DMS153 (cell line): ENCODE measurements around the gene CSNK1G2.

ENCODE experiments used
- DNase-seq: peaks from one replicate; lab custom pipeline; 2025; lab: John Stamatoyannopoulos, UW

The CSNK1G2 gene

DNA sequence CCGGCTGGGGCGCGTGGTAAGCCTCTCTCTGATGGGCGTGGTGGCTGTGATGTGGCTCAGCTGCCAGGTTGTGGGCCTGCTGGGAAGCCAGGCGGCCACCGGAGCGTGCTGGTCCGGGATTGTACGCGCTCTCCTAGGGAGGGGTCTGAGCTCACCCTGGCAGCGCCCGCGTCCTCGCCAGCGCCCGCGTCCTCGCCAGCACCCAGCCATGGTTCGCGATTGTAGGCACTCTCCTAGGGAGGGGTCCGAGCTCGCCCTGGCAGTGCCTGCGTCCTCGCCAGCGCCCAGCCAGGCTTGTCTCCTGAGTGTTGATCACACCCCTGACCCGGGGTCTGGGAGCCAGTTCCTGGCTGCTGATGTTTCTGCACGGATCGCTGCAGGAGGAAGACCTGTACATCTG, 22.0 kb upstream of the CSNK1G2 start:
- DNase-seq, result no peak

DNA sequence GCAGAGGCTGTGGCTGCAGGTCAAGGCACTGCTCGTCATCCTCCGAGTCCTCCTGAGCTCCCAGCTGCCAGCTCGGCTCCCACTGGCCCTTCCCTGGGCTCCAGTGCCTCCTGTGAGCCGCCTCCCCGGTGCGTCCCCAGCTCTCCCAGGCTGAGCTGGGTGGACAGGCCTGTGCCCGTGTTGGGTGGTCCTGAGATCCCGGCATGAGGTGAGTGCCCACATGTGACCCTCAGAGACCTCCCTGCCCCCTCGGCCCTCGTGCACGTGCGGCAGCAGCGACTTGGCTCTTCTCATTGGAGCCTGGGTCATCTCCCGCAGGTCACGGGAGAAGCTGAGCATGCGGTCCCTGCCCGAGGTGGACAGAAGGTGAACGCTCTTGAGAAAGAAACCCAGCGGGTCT, 20.3 kb upstream of the CSNK1G2 start:
- DNase-seq, result no peak

DNA sequence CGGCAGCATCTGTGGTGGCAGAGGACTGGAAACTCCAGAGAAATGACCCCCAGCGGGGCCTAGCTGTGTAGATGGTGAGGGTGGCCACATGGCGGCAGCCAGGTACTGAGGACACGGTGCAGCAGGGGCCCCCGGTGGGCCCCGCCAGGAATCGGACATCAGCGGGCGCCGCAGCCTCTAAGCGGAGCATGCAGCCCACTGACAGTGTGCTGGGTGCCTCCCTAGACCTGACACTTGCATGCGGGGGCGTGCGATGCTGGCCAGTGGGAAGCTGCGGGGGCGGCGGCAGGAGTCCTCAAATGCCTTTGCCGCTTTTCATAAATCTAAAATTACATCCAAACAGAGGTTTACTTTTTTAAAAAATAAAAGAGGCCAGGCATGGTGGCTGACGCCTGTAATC, 19.6 kb upstream of the CSNK1G2 start:
- DNase-seq, result no peak

DNA sequence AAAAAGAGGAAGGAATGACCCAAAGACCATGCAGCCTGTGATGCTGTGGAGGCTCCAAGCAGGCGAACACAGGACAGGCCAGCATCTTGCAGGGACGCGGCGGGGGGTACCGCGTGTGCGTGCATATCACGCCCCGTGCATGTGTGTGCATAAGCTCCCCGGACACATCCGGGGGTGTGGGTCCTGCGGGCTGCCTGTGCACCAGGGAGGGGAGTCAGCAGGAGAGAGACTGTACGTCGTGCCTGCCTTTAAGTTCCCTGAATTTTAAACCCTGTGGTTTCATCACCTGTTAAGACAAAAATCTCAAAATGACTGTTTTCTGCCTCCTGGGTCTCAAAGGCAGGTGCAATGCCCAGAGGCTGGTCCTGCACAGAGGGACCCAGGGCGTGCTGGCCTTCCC, 19.1 kb upstream of the CSNK1G2 start:
- DNase-seq, result no peak

DNA sequence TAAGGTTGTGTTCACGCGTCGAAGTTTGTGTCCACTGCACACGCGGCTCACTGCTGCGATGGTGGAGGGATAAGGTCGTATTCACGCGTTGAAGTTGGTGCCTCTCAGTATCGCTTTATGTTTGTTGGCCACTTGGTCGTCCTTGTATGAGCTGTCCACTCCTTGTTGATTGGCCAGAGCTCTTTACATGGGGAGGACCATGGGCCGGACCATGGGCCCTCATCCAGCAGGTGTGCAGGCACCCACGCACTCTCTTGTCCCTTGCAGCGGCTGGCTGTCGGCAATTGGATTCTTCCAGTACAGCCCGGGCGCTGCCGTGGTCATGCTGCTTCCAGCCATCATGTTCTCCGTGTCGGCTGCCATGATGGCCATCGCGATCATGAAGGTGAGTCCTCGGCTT, 18.2 kb upstream of the CSNK1G2 start:
- DNase-seq, result no peak

DNA sequence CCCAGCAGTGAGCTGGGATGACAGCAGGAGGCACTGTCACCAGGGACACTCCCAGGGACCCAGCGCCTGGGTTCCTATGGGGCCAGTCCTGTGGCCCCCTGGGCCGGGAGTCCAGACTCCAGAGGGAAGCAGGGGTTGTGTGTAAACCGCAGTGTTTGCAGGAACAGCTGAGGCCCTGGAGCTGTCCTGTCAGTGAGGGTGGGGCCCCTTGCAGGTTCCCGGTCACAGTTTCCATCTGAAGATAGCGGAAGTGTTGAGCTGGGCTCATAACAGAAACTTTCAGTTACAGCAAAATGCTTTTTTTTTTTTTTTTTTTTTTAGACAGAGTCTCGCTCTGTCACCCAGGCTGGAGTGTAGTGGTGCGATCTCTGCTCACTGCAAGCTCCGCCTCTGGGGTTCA, 17.7 kb upstream of the CSNK1G2 start:
- DNase-seq, result no peak

DNA sequence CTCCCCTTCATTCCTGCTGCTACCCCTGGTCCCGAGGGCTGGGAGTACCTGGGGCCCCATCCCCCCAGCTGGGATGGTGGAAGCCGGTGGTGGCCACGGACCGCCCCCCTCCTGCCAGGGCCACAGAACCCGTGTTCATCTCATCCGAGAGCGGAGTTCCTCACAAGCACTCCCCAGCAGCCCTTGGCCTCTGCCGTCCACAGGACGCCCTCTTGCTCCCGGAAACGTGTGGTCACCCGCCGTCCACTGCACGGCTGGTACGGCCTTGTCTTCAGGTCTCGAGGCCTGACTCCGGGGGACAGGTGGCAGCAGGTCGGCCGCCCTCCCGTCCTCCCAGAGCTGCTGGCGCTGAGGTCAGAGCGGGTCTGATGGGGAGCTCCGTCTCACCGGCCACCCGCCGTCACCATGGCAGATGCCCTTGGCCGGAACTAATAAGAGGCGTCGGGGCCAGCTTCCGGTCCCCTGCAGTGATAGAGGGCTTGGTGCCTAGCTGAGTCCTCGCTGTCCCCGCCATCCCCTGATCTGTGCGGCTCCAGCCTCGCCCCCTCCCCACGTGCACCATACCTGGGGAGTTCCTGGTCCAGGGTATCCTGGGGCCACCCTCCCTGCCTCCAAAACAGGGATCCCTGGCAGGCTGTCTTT, 16.5 kb upstream of the CSNK1G2 start:
- no peak for DNase-seq

DNA sequence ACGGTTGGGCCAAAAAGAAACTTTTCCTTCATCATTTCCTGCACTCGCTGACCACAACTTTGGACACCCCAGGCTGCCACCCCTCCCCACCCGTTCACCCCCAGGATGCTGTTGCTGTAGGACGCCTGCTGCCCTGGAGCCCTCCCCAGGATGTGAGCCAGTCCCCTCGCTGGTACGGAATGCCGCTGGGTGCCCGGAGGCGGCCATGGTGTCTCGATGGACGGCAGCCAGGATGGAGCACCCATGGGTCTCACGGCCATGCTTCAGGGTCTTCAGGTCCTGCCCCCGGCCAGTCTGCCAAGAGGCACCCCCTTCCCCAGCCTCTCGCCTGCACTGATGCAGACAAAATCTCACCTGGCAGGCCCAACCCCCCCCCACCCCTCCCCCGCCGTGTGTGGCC, 15.4 kb upstream of the CSNK1G2 start:
- no peak for DNase-seq

DNA sequence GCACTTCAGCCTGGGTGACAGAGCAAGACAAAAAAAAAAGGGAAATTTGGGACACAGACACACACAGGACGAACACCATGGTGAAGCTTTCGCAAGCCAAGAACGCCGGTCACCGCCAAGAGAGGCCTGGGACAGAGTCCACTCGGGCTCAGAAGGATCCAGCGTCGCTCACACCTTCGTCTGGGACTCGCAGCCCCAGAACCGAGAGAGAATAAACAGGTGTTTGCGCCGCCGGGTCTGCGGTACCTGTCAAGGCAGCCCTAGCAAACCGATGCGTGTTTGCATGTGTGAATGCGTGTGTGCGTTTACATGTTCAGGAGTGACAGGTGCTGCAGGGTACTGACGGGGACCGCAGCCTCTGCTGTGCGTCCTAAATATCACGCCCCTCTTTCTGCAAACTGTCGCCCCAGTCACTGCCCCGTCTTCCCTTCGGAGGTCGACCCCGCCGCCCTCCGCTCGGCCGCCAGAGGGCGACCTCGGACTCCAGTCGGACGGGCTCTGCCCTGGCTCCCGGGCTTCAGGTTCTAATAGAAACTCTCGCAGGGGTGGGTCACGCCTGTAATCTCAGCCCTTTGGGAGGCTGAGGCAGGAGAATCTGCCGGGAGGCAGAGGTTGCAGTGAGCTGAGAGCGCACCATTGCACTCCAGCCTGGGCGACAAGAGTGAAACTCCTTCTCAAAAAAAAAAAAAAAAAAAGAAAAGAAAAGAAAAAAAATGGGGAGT, 11.8 kb upstream of the CSNK1G2 start:
- no peak for DNase-seq

DNA sequence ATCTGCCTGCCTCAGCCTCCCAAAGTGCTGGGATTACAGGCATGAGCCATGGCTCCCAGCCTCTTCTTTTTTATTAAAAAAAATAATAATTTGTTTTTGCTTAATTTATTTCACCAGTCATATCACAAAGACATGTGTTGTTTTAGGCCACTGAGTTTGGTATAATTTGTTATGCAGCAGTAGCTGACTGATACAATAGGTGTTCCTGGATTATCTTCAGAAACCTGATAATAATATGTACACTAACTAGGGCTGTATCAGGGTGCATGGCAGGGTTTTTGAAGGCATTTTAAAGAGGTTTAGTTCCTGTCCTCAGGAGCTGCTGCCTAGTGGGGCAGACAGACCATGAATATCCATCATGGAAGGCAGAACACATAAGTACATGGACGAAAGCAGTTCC, 9.5 kb upstream of the CSNK1G2 start:
- DNase-seq, result no peak

DNA sequence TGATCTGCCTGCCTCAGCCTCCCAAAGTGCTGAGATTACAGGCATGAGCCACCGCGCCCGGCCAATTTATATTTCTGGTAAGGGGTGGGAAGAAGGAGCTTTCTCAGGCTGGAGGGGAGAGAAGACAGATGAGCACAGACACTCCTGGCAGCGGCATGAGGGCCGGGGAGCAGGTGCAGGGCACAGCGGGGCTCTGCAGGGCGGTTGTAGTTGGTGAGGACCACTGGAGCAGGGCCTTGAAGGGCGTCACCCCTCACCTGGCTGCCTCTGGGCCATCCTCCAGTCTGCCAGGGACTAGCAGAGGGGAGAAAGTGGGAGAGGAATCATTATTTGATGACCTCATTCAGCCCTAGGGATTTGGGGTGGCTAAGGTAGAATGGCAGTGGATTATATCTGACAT, 8.6 kb upstream of the CSNK1G2 start:
- DNase-seq, result no peak

DNA sequence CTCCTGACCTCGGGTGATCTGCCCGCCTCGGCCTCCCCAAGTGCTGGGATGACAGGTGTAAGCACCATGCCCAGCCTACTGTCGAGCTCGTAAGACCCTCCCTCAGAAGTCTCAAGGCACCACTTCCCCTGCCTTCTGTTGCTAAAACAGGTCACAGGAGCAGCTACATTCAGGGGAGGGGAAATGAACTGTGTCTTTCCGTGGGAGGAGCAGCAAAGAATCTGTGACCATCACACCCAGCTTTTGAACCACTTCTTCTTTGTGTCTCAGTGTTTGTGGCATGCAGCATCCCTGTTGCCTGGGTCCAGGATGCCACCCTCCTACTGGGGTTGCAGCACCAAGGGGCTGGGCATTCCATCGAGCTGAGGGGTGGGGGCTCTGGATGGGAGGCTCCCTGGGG, 7.7 kb upstream of the CSNK1G2 start:
- DNase-seq, result no peak

DNA sequence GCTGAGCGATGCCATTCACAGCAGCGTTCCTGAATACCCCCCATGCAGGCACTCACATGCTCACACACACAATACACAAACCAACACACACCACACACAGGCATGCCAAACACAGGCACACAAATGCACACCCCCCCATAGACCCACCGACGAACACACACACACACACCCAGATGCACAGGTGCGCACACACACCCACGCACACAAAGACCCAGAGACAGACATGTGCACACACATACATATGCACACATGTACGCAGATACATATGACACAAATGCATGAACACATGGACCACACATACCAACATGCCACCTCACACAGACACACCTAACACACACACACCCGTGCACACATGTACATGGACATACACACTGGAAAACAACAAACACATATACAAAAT, 7.0 kb upstream of the CSNK1G2 start:
- no peak for DNase-seq

DNA sequence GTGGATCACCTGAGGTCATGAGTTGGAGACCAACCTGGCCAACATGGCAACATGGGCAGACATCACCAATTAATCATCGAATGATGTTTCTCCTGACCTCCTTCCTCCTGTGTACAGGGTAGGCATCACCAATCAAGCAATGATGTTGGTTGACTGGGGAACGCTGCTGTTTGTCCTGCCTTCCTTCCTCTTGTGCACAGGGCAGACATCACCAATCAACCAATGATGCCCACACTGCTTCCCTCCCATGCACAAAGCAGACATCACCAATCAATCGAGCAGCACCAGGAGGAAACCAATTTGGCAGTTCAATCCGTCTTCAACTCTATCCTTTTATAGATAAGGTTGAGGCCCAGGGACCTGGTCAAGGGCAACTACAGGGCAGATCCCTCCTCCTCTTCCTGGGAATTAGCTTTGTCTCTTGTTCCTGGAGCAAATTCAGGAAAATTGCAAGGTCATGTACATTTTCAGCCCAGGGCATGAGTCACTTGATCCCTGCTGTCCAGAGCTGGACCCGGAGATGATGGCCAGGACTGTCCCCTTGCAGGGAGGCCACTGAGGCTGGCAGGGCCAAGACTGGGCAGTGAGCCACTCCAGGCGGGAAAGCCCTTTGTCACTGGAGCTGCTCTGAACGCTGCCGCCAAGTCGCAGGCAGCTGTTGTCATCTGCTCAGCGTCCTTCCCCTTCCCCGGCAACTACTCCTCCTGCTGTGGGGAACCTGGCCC, 5.3 kb upstream of the CSNK1G2 start:
- DNase-seq, result no peak

DNA sequence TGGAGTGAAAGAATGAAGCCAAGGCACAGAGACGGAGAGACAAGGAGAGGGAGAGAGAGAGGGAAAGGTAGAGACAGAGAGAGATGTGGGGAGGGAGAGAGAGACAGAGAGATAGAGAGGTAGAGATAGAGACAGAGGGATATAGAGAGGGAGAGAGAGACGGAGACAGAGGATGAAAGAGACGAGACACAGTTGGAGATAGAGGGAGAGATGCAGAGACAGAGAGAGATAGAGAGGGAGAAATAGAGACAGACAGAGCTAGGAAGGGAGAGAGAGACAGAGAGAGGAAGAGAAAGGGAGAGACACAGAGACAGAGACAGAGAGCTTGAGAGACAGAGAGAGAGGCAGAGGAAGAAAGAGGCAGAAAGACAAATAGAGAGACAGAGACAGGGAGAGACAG, 4.5 kb upstream of the CSNK1G2 start:
- no peak for DNase-seq

DNA sequence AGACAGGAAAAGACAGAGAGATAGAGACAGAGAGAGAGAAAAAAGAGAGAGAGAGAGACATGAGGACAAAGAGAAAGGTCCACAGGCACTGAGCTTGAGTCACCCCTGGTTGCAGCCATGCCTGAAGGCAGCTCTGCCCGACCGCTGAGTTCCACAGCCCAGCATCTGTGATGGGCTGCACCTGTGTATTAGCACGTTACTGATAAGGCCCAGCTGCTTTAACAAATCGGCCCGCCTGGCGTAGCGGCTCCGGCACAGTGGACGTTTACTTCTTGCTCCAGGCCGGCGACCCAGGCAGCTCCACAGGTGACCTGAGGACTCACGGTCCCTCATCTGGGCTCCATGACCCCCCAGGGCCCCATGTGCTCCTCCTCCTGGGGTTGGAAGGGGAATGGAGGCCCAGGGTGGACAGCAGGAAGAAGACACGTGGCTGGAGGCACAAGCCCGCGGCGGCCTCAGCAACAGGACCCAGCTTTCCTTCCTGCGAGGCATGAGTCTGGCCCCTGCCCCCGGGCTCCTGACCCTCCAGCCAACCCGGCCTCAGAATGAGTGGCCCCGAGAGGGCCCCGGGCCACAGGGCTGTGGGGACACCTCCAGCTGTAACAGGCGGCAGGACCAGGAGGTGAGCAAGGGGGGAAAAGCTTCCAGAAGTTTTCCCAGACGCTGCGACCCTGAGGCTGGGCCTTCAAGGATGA, 3.9 kb upstream of the CSNK1G2 start:
- DNase-seq, result no peak

DNA sequence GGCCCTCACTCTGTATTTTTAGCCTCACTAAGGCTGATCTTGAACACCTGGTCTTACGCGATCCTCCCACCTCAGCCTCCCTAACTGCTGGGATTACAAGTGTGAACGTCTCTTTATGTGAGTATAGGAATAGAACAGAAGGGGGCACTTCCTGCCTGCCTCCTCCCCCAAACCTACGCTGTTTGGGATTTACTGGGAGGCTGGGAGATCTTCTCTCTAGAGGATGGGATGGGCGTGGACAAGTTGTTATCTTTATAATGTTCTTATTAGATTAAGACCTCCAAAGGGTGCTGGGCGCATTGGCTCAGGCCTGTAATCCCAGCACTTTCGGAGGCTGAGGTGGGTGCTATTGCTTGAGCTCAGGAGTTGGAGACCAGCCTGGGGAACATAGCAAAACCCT, 2.9 kb upstream of the CSNK1G2 start:
- DNase-seq, result no peak

DNA sequence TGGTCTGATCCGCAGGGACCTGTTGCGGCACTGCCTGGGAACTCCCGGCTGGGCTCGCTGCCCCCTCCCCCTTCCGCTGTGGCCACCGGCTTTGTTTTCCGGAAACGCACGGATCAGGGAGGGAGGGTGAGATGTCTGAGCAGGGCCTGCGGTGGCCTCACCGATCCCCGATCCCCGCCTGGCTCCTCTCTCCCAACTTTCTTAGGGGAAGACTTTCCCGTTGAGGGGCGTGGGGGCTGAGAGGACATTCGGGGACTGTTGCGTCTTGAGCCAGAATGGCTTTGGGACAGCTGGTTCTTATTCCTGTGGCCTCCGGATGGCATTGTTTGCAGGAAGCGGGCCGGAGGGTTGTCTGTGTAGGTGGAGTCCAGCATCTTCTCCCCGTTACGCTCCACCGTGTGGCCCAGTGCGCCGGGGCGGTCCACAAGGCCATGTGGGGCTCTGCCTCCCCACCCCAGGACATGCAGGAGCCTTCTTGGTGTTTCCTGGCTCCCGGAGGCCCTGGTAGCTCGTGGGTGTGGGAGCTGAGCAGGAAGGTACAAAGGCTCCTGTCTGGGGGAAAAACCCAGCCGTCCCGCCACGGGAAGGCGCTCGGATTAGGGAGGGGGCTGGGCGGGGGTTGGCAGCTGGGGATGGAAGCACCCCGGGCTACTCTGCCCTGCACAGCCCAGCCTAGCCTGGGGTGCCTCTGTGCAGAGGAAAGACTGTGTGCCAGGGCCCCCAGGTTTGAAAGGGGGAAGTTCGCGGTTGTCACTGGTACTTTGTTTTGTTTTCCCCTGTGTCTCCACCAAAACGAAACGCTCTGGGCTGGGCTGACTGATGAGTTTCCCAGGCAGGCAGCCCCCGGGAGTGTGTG, 1.3 kb downstream of the CSNK1G2 start:
- DNase-seq, result no peak

DNA sequence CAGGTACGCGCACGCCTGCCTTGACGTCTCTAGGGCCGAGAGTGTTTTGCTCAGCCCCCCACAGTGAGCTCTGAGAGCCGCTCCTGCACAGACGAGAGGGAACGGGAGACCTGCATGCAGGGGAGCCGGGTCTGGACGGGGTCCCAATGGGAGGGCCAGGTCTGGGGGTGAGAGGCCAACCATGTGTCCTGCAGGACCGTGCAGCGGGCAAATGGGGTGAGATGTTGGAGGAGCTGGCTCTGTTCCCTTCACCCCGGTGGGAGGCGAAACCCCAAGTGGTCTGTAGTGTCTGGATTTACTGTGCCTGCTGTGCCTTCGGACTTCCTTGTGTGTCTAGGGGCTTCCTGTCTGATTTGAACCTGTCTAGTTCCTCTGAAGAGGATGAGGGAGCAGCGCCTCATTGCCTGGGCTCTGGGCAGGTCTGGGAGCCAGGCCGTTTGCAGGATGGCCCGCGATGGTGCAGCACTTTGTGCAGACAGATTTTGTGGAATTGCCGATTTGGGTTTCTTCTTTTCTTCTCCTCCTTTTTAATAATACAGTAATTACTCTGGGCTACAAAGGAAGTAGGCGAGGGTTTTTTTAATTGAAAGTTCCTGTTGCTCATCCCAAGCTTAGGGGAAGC, 2.1 kb downstream of the CSNK1G2 start:
- no peak for DNase-seq

DNA sequence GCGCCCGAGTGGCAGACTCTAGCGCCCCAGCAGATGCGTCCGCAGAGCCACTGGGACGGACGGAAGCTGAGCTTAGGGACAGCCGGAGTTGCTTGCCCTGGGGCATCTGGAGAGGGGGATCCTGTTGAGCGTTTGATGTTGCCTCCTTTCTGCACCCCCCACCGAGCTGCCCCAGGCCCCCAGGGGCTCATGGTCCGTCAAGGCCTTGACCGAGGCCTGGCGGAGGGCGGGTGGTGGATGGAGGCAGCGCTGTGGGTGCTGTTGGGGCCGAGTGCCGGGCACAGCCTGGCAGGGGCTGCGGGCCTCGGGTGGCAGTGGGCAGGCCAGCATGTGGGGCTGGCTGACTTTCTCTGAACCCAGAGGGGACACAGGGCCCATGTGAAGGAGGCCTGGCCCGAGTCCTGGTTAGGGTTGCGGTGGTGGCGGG, 2.7 kb downstream of the CSNK1G2 start:
- DNase-seq, result no peak
